GM03348 (cell line): ENCODE measurements around the gene FAM222B.
A peak's percentile ranks its signal among the peaks of the same experiment; 100 is the strongest.
"Not testable (repeated sequence)": the region's sequence is repeated elsewhere in the genome, so short reads cannot be mapped to it uniquely, and the experiment has no call there.

ENCODE experiments used
- DNase-seq: peaks from one replicate; pipeline ENCODE4 v3.0.0; 2012; ENCODE audit warnings: low spot score

FAM222B gene

DNA sequence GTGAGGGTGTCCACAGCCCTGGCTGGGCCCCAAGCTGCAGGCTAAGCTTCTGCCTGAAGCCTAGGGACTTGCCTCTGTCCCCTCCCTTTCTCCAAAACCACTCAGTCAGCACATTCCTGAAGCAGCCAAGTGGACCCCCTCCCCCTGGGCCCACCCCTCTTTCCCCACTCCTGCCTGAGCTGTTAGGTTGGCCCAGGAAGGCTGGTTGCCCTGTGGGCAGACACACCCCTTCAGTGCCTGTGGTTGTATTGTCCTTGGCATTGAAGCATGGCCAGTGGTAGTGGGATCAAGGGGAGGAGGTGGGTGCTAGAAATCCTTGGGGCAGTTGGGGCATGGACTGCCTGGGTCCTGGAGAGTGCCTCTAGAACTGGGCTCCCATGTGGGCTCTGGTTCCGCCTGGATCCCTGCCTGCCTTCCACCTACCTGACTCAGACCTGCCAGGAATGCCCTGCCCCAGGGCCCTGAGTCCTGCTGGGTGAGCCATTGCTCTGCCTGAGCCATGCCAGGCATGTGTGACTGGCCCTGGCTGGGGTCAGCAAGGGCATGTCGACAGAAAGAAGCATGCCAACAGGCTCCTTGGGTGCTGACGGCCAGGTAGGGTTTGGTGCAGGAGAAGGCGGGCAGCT, 96.7 kb downstream of the FAM222B start:
- peak; percentile 14 for DNase-seq

GRCh38 chr17:28744972-28745785, 97.4 kb downstream of the FAM222B start:
- peak; percentile 52 for DNase-seq

- peak; percentile 80 for DNase-seq
These were observed 98.3 kb downstream of the FAM222B start for GRCh38 chr17:28744104-28744971.

- DNase-seq: peak; percentile 94
These were observed 99.1 kb downstream of the FAM222B start, which contains the start of gene TRAF4 for GRCh38 chr17:28743243-28744103. Gene TRAF4 (plus strand): TSS chr17:28744011. CDS start chr17:28744113, 102 bp downstream.

GRCh38 chr17:28741358-28742349, 100.9 kb downstream of the FAM222B start:
- DNase-seq: no peak

DNA sequence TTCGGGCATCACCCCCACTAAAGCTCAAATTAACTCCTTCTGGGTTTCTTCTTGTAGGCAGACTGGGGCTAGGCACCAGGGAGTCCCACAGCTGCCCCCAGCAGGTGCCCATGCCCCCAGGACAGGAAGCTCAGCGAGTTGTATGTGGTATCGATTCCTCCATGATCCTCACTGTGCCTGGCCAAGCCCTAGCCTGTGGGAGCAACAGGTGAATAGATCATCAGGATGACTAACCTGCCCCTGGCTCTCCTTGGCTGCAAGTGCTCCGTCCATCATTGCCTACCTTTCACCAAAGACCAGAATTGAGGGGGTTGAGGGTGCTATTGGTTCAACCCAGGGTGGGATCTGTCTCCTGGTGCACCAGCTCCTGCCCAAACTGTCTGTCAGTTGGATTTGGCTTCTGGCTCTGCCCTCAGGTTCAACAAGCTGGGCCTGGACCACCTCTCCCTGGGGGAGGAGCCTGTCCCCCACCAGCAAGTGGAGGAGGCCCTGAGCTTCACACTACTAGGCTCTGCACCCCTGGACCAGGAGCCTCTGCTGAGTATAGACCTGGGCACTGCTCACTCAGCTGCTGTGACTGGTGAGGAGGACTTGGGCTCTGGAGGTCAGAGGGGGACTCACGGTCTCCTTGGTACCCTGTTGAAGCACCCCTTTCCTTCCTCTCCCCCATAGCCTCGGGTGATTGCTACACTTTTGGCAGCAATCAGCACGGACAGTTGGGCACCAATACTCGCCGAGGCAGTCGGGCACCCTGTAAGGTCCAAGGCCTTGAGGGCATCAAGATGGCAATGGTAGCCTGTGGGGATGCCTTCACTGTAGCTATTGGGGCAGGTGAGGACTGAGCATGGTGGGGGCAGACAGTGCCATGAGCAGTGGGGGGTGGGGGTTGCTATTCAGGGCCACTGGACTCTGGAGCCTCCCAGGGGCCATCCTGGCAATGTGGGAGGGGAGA, 101.9 kb downstream of the FAM222B start:
- no peak for DNase-seq

- no peak for DNase-seq
These were observed 103.8 kb downstream of the FAM222B start for GRCh38 chr17:28738680-28739384.

GRCh38 chr17:28737770-28738679, 104.6 kb downstream of the FAM222B start:
- DNase-seq: no peak

DNA sequence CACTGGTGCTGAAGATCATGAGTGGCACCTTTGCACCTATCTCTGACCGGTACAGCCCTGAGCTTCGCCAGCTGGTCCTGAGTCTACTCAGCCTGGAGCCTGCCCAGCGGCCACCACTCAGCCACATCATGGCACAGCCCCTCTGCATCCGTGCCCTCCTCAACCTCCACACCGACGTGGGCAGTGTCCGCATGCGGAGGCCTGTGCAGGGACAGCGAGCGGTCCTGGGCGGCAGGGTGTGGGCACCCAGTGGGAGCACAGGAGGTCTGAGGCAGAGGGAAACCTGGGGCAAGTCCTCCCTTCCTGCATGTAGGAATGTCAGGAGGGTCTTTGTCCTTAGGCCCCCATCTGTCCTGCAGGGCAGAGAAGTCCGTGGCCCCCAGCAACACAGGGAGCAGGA, 105.3 kb downstream of the FAM222B start:
- DNase-seq: no peak

GRCh38 chr17:28735913-28736769, 106.4 kb downstream of the FAM222B start:
- not testable (repeated sequence) for DNase-seq

DNA sequence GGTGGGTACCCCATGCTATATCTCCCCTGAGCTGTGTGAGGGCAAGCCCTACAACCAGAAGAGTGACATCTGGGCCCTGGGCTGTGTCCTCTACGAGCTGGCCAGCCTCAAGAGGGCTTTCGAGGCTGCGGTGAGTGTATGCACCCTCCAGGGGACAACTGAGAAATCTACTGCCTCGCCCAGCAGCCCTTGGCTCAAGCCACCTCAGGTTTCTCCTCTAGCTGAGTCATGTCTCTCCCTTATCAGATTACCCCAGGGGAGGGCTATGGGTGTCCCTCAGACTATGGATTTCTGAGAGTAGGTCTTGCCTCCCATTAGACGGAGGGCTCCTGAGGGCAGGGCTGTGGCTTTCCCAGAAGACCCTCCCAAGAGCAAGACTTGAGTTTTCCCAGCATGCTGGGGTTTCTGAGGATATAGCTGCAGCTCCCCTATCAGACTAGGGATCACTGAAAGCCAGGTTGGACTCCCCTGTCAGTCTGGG, 107.3 kb downstream of the FAM222B start:
- DNase-seq: no peak

GRCh38 chr17:28734712-28735241, 107.8 kb downstream of the FAM222B start:
- DNase-seq: no peak

DNA sequence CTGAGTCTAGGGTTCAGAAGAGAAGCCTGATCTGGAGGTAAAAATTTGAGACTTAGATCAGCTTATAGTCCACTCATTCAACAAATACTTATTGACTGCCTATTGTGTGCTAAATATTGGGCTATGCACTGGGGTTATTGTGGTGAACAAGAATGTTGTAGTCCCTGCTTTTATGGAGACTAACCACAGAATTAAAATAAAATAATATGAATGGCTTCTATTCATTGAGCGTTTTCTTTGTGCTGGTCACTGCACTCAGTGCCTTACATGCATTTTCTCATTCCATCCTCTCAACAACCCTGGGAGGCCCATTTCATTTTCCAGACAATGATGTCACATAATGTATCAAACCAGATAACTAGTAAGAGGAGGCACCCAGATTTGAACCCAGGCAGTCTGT, 109.2 kb downstream of the FAM222B start:
- no peak for DNase-seq

DNA sequence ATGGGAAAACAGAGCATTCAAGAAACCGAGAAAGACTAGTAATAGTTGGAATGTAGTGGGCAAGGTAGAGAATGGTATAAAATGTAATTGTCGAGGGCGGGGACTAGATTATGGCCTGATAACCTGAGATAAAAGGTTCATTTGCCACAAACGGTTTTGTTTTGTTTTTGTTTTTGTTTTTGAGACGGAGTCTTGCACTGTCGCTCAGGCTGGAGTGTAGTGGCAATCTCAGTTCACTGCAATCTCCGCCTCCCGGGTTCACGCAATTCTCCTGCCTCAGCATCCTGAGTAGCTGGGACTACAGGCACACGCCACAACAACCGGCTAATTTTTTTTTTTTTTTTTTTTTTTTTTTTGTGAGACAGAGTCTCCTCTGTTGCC, 112.7 kb downstream of the FAM222B start:
- DNase-seq: no peak

DNA sequence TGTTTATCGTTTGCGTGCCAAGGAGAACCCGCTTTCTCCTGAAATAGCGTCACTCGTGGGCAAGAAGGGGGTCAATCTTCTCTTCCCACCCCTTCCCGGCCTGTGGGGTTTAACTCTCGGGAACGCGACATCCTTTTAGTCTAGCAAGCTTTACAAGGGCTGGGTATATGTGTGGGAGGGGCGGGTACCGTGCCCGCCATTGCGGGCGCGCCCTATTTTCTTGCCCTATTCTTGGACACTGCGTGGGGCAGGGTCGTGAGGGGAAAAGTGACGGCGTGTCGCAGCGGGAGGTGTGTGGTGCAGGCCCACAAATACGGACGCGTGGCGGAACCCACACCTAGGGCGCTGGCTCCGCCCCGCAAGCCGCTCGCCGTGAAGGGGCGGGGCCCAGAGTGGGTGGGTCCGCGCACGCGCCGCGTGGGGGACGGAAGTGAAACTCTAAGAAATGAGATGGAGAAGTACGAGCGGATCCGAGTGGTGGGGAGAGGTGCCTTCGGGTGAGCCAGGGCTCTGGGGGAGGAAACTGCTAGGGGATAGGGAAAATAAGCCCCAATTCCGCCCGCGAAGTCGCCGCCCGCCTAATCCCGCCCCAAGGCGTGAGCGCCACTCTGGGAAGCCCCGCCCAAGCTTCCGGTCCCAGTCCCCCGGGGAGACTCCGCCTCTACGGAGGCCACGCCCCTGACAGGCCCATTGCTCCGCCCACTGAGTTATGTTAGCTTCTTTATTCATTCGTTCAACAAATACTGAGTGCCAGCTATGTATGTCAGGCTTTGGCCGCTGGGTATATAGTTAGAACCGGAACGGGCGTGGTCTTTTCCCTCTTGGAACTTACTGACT, 114.0 kb downstream of the FAM222B start, which contains the start of gene NEK8:
NEK8 (plus strand) TSS at position 425 of the 837 bp plus-strand sequence; CDS start at position 451, 26 bp downstream.
- DNase-seq: peak; percentile 96
